ENCODE measurements around the gene RSPH1. TPM values are rescaled to one million over a fixed set of nuclear protein-coding genes. Genes with fewer than 3 reads are reported as not detected.

RSPH1 gene
- total RNA-seq, 1 donor from 2014 or later = 0.29 TPM

DNA sequence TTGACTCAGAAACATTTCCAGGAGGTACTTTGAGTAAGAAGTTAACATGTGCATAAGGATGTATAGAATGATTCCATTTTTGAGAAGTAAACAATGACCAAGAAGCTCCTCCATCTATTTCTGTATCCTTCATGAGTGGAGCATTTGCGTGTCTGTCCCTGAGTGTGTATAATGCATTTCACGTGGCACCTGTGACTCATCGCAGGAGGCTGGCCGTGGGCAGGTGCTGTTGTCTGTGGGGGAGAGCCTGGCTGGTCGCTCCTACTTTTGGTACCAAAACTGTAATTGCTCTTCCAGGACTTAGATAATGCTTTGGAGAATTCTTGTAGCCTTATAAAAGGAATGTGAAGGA lies 34.1 kb upstream of the RSPH1 start:
- no peaks in the 10 kb centered on the region for H3K36me3 ChIP-seq (ENCODE audit: control insufficient read depth, insufficient read depth, low read length)
- TF ChIP-seq, protein P1, sequence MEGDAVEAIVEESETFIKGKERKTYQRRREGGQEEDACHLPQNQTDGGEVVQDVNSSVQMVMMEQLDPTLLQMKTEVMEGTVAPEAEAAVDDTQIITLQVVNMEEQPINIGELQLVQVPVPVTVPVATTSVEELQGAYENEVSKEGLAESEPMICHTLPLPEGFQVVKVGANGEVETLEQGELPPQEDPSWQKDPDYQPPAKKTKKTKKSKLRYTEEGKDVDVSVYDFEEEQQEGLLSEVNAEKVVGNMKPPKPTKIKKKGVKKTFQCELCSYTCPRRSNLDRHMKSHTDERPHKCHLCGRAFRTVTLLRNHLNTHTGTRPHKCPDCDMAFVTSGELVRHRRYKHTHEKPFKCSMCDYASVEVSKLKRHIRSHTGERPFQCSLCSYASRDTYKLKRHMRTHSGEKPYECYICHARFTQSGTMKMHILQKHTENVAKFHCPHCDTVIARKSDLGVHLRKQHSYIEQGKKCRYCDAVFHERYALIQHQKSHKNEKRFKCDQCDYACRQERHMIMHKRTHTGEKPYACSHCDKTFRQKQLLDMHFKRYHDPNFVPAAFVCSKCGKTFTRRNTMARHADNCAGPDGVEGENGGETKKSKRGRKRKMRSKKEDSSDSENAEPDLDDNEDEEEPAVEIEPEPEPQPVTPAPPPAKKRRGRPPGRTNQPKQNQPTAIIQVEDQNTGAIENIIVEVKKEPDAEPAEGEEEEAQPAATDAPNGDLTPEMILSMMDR (IDR thresholded peaks at IDR 0.05; ENCODE audit: insufficient read depth, low read length, poor library complexity, severe bottlenecking) = no peak
- no peaks in the 10 kb centered on the region for H3K27me3 ChIP-seq (ENCODE audit: control insufficient read depth, insufficient read depth, low read length)
- DNase-seq (ENCODE audit: low read depth) = no peak
- H3K4me3 ChIP-seq (ENCODE audit: low read depth, low read length) = no peak overlapping the region

DNA sequence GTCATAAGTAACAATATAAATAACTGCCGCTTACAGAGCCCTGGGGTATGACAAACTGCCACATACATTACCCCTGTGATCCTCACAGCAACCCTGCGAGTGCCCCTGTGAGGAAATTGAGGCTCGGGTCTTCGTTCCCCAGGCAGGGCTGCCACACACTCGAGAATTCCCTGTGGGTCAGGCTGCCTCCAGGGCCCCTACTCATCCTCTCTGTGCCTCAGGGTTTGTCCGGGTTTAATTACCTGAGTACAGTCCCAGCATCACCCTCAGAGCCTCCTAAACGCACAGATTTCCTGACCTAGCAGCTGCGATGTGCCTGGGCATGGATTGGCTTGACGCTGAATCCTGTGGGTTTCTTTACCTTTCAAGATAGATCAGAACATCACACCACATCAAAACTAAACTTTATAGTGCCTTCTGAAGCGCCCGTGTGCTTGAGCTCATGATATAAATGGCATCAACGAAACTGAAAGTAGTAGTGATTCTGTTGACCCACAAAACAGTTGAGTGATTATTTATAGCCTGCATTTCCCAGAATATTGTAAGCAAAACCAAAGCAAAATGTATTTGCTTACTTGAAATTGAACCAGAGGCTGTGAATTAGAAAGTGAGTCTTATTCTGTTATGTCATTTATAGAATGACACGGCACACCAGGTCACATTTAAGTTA lies 31.6 kb upstream of the RSPH1 start:
- Histone ChIP-seq H3K27me3 (ENCODE audit: control insufficient read depth, insufficient read depth, low read length) (no peaks in the 10 kb centered on the region), H3K36me3 (ENCODE audit: control insufficient read depth, insufficient read depth, low read length) (no peaks in the 10 kb centered on the region), H3K4me3 (ENCODE audit: low read depth, low read length) (no peak overlapping the region)
- TF ChIP-seq, protein P1 (IDR thresholded peaks at IDR 0.05; ENCODE audit: insufficient read depth, low read length, poor library complexity, severe bottlenecking) = no peak
- no peak for DNase-seq (ENCODE audit: low read depth)

DNA sequence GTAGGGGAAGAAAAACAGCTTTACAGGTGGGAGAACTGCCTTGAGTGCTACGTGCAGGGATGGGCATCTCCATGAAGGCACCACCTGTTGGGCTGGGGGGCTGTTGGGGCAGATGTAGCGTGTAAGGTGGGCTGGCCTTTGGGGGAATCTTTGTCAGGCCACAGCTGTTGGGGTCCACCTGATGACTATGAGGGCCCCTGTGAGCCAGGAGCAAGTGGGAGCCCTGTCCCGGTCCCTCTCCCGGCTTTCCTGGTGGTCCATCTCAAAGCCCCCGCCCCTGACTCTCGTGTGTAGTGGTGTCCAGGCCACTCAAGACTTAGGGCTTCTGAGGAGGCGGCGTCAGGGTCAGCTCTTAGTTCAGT lies 31.1 kb upstream of the RSPH1 start:
- no peak overlapping the region for H3K4me3 ChIP-seq (ENCODE audit: low read depth, low read length)
- no peak for DNase-seq (ENCODE audit: low read depth)
- H3K36me3 ChIP-seq (ENCODE audit: control insufficient read depth, insufficient read depth, low read length) = no peaks in the 10 kb centered on the region
- TF ChIP-seq, protein P1 (IDR thresholded peaks at IDR 0.05; ENCODE audit: insufficient read depth, low read length, poor library complexity, severe bottlenecking) = no peak
- no peaks in the 10 kb centered on the region for H3K27me3 ChIP-seq (ENCODE audit: control insufficient read depth, insufficient read depth, low read length)

DNA sequence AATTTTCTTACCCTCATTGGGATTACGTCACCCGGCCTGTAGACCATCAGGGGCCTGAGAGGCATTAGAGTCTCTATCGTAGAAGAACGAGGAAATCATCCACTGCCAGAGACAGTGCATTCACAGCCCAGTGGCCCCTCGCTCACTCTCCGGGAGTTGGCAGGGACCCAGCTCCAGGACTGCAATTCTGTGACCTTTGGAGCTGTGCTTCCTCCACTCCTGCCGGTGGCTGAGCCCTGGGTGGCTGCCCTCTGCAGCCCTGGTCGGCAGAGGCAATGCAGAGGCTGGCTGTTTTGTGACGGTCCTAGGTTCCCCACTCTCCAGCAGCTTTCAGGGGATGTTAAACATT lies 30.3 kb upstream of the RSPH1 start:
- H3K4me3 ChIP-seq (ENCODE audit: low read depth, low read length) = no peak overlapping the region
- TF ChIP-seq, protein P1 (IDR thresholded peaks at IDR 0.05; ENCODE audit: insufficient read depth, low read length, poor library complexity, severe bottlenecking) = no peak
- DNase-seq (ENCODE audit: low read depth) = no peak
- H3K36me3 ChIP-seq (ENCODE audit: control insufficient read depth, insufficient read depth, low read length) = no peaks in the 10 kb centered on the region
- no peaks in the 10 kb centered on the region for H3K27me3 ChIP-seq (ENCODE audit: control insufficient read depth, insufficient read depth, low read length)

DNA sequence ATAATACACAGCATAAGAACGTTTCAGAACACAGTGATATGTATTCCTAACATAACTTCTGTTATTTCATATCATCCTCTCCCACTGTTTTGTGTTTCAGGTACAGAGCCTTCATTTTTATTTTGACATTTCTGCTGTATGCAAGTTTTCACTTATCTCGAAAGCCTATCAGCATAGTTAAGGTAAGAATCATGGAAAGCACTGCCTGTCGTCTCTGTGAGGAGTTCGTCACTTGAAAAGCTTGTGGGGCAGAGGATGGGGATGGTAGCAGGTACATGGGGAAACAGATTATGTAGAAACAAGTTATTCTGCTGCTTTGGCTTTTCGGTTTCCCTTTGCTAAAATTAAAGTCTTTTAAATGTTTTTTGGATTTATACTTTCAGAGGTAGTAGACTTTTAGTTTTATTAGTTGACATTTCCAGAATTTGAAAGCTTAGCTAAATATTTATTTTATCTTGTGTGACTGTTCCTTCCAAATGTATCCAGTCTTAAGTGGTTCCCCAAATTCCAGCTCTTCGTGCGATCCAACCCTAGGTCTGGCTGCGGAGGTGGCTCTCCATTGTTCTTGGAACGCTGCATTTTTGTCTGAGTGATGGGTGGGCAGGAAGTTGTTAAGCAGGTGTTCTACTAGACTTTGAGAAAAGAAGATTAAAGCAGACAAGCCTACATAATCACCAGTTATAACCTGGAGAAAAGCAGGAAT lies 29.8 kb upstream of the RSPH1 start:
- no peak for DNase-seq (ENCODE audit: low read depth)
- no peaks in the 10 kb centered on the region for H3K36me3 ChIP-seq (ENCODE audit: control insufficient read depth, insufficient read depth, low read length)
- no peak overlapping the region for H3K4me3 ChIP-seq (ENCODE audit: low read depth, low read length)
- no peaks in the 10 kb centered on the region for H3K27me3 ChIP-seq (ENCODE audit: control insufficient read depth, insufficient read depth, low read length)
- TF ChIP-seq, protein P1 (IDR thresholded peaks at IDR 0.05; ENCODE audit: insufficient read depth, low read length, poor library complexity, severe bottlenecking) = no peak

All from kidney epithelial cell (primary cell).